ENCODE measurements around the gene SIK3.

DNA sequence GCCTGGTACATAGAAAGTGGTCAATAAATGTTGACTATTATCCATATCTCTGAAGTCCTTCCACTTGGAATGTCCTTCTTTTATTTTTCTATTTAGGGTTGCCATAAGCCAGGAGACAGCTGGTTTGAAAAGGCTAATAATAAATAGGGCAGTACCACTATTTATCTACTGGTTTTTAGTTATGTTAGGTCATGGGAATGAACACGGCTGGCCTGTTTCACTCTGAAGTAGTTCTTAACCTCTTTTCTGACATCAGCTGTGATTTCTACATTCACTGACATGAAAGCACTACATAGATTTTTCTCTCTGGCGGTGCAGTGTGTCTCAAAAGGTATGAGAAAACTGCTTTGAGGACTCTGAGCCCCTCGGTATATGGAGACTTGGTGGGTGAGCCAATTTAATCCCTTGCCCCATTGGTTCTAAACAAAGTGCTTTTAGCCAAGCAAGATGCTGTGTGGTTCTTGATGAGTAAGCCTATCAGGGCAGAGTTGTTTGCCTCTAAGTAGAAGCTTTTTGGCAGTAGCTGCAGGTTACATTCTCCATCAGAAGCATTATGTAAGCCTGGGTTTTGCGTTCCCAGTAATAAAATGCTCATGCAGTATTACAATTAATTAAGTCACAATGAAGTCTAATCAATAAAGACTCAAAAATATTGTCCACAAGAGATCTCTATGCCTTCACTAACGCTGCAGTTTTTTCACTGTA is 212.1 kb downstream of the SIK3 start:
- no peak for TF ChIP-seq CTCF (IDR thresholded peaks at IDR 0.05)
- no peak for TF ChIP-seq ZFX (IDR thresholded peaks at IDR 0.05; ENCODE audit: borderline replicate concordance)
